Ramos (cell line): Measurements from ENCODE around the gene TAF6.

ENCODE experiments used
- in situ Hi-C: fragments of 300-500 bp; cut with MboI; formaldehyde crosslinking; loops from one replicate; pipeline ENCODE4 v1.14.3; 2022; ENCODE audit warnings: low sequenced_read_pairs; ENCODE audit not compliant: unreplicated experiment

Gene TAF6

DNA sequence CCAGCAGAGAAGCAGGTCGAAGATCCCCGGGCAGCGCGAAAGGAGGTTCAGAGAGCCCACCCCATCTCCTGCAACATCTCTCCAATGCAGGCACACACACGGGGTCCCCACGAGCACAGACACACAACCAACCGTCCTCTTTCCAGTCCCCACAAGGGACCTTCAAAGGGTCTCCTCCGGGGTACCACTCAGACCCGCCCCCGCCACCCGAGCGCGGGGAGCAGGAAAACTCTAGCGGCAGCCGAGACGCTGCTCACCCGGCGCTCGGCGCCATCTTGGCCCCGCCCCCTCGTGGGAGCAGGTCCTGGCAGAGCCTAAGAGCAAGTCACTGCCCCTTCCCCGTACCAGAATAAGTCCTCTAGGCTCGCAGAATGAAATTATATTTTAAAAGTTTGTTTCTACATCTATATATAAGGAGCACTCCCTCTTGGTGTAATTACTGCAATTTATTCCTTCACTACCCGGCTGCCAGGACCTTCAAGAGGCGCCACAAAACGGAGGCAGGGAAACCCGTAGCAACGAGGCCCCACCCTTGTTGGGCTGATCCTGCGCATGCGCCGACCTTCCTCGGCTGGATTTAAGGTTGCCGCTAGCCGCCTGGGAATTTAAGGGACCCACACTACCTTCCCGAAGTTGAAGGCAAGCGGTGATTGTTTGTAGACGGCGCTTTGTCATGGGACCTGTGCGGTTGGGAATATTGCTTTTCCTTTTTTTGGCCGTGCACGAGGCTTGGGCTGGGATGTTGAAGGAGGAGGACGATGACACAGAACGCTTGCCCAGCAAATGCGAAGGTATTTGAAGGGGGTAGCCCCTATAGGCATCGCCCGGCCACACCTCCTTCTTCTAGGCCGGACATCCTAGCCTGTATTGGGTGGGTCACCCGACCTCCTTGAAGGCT lies at the start of gene TAF6, which contains the start of gene CNPY4:
Gene TAF6, minus strand, starts transcription at position 287 of the 898 bp plus-strand sequence. CDS start 5,149 bp downstream, outside the sequence.
Gene CNPY4, plus strand, starts transcription at position 563 of the 898 bp plus-strand sequence. Its CDS starts 111 bp downstream, at position 674.
- in situ Hi-C loops: no loop called here

GRCh38 chr7:100167912-100168323 lies 48.8 kb upstream of the TAF6 start:
- in situ Hi-C loops: no loop called here

GRCh38 chr7:100166970-100167911 lies 48.1 kb upstream of the TAF6 start:
- in situ Hi-C loops: no loop called here

DNA sequence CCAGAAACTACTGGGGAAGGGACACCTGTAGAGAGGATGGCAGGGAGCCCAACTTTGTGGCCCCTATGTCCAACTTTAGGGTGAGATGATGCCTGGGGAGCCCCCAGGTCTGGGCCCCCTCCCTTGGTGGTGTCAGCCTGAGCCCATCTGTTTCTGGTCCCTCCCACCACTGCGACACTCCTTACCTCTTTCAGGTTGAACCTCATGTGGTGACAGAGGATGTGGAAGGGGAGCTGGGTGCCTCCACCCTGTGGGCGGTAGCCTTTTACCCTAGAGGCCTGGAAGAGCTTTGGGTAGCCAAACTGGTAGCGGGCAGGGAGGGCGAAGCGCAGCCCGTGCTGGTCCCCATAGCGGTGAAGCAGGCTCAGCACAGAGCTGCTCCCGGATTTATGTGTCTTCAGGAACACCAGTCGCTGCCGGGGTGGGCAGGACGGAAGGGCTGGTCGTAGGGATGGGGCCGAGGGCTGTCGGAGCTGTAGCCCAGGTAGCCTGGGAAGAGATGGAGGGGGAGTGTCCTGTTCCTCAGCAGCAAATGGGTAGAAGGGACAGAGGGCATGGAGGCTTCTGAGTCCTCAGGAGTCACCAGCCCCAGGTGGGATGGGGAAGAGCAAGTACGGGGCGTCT lies 47.3 kb upstream of the TAF6 start:
- in situ Hi-C loops: no loop called here

DNA sequence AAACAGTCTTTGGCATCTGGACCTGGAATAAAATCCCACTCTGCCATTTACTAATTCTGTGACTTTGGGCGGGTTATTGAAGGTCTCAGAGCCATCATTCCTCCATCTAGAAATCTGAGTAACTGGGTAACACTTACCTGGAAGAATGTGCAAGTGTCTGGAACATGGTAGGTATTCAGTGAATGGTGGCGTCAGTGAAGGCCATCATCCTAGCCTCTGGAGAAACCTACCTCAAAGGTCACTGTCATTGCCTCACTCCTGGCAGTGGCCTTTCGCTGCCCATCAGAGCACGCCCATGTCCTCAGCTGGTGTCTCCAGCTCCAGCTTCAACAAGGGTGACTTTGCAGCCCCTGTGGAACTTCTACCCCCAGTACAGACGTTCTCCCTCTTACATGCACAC lies 44.7 kb upstream of the TAF6 start:
- in situ Hi-C loops: no loop called here

DNA sequence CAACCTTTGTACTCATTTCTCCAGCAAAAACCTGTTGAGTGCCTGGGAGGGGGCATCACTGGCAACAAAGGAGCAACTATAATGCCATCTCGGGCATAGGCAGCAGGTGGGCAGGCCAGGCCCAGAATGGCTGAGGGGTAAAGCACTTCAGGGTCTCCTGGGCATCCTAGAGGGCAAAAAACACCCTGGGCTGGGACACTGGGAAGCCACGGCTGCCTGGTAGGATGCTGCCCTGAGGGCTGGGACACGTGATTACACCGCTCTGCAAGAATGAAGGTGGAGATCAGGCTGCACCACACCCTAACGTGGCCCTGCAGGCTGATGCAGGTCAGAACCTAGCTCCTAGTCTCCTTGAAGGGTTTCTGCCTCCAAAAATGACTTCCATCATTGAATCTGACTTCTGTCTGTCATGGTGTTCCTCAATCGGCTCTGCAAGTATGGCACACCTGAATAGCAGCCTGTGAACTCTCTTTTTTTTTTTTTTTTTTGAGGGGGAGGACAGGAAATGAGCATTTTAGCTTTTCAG lies 43.9 kb upstream of the TAF6 start:
- in situ Hi-C loops: no loop called here

DNA sequence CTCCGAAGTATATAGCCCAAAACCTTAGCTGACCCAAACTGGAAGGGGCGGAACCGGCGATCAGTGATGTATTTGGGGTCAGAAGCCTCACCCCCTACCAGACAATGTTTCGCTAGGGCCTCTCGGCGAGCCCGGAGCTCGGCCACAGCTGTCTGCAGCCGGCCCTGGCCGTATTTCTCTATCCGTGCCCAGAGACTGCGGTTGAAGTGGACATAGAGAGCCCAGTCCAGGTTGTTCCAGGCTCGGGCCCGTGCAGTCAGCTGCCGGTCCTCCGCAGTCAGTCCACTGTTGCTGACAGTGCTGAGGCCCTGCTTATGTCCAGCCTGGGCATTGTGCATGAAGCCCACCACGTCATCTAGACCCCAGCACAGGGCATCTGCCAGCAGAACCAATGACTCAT lies 40.9 kb upstream of the TAF6 start:
- in situ Hi-C loops: no loop called here

- in situ Hi-C loops: no loop called here
These were observed 40.0 kb upstream of the TAF6 start for GRCh38 chr7:100159099-100159623.

DNA sequence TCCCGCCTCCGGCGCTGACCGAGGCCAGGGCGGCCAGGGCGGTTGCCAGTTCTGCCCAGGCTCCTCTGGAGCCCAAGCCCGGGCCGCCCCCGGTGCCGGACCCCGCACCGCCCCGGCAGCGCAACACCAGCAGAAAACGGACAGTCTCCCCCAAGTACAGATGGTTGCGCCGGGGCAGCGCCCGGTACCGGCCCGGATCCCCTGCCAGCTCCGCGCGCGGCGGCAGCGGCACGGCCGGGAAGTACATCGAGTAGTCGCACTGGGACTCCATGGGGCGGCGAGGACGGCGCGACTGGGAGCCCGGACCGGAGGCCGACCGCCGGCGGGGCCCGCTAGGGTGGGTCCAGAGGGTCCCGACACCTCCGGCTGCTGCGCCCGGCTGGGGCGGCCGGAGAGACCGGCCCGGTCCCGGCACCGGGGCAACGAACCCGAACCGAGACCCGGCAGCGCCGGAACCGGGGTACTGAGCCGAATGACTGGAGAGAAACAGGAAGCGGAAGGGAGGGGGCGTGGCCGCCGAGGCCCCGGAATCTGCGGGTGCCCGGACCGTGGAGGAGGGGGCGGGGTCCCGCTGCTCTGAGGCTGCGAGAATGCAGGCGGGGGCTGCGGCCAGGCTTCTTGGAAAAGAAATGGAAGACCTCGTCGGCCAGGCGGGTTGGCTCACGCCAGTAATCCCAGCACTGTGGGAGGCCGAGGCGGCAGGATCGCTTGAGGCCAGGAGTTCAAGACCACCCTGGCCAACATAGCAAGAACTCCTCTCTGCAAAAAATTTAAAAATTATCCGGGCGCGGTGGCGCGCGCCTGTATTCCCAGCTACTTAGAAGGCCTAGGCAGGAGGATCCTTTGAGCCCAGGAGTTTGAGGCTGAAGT lies 39.3 kb upstream of the TAF6 start, which contains the start of gene TRAPPC14:
Gene TRAPPC14, minus strand, starts transcription at position 495 of the 870 bp plus-strand sequence. Its CDS starts 224 bp downstream, at position 271.
- in situ Hi-C loops: no loop called here

DNA sequence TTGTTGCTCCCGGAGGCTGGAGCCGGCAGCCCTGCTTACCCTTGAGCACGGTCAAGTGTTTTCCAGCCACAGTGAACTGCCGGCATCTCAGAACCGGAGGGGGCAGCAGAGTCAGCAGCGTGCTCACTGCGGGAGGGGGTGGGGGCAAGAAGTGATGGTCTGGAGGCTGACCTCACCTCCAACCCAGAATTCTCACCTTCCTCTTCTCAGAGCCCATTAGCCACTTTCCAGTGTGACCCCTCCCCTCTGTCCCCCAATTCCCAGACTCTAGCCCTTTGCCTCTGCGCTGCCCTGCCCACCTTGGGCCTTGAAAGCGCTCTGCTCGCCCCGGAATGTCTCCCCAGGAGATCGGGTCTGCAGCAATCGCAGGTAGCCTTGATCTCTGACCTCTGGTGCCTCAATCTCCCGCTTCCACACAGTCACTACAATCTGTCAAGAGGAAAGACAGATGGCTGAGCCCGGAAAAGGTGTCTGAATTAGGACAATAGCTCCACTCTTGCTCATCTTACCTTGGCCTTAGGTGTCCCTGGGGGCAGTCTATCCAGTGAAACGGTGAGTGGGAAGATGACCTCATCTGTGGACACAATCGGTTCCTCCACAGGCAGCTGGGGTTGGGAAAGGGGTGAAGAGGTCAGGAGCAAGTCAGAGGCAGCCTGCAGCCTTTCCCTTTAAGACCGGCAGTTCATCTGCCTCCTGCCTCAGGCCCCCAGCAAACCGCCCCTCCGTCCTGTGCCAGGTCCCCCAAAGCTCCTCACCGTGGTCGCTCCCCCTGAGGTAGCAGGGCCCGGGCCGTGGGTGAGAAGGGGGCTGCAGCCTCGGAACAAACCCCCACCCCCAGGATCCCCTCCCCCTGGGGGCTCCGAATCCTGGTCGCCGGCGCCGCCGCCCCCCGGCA lies 38.4 kb upstream of the TAF6 start:
- in situ Hi-C loops: no loop called here

- in situ Hi-C loops: no loop called here
These were observed 37.8 kb upstream of the TAF6 start for GRCh38 chr7:100157069-100157333.

- in situ Hi-C loops: no loop called here
These were observed 37.3 kb upstream of the TAF6 start for GRCh38 chr7:100156331-100157068.

GRCh38 chr7:100155553-100156317 lies 36.6 kb upstream of the TAF6 start:
- in situ Hi-C loops: no loop called here

GRCh38 chr7:100154651-100155491 lies 35.7 kb upstream of the TAF6 start:
- in situ Hi-C loops: no loop called here

DNA sequence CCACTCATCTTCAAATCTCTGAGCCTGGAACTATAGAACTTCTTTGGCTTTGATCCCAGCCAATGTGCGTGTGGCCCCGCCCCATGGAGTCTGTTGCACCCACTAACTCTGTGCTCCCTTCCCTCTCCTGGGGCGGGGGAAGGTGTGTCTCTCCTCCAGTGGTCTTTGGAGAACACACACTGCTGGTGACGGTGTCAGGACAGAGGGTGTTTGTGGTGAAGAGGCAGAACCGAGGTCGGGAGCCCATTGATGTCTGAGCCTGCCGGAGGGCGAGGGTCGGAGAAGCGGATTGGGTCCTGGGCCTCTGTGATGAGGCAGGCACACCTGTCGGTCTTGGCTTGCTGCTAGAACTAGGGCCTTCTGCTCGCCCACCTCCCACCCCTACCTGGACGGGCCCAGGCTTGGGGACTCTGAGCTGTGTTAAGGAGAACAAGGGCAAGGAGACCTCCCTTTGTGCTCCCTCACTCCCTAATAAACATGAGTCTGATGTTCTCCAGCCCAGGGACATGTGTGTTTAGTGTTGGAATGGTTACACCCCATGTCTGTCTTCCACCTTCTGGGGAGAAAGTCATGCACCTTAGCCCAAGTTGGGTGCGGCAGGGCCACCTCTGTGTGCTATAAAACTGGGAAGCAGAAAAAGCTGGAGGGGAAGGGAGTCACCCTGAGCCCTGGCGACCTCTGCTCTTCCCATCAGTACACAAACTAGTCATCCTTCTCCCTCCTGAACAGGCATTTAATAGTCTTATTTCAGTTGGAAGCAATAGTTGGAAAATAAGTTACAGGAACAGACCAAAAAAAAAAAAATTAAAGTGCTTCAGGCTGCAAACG lies 34.8 kb upstream of the TAF6 start:
- in situ Hi-C loops: no loop called here
